Transverse colon (tissue), 4 donors: ENCODE data around the gene CLMN. TPM values are rescaled to one million over a fixed set of nuclear protein-coding genes. Genes with fewer than 3 reads are reported as not detected.

Experiments used
- DNase-seq: peaks from one replicate; pipeline ENCODE4 v3.0.0-alpha.2; 2019
- H3K27ac ChIP-seq, 4 donors: fragments of 200-600 bp; sonication (generic); 2 replicates each; pipeline ENCODE4 v1.5.1; 2016 to 2018; ENCODE audit warnings: inconsistent platforms in 4 of 4
- H3K27me3 ChIP-seq: fragments of 200-600 bp; sonication (generic); 2 replicates; pipeline ENCODE4 v1.5.1; 2017; ENCODE audit warnings: inconsistent platforms
- H3K36me3 ChIP-seq, 4 donors: fragments of 200-600 bp; sonication (generic); 2 replicates each; pipeline ENCODE4 v1.5.1; 2017 to 2019; ENCODE audit warnings: inconsistent platforms in 4 of 4
- H3K4me1 ChIP-seq, 4 donors: fragments of 200-600 bp; sonication (generic); 2 replicates each; pipeline ENCODE4 v1.5.1; 2017 to 2020; ENCODE audit warnings: inconsistent platforms in 4 of 4
- H3K4me3 ChIP-seq, 4 donors: fragments of 200-600 bp; sonication (generic); 1 replicate in 1 of 4; 2 replicates in 3 of 4; pipeline versions ENCODE4 v1.5.1 to v1.6.1; 2017 to 2019; ENCODE audit warnings: inconsistent platforms in 4 of 4
- H3K9me3 ChIP-seq, 2 donors: fragments of 200-600 bp; sonication (generic); 2 replicates each; pipeline ENCODE4 v1.5.1; 2017 to 2019; ENCODE audit warnings: inconsistent platforms in 2 of 2
- EP300 ChIP-seq: sonication (generic); formaldehyde crosslinking; IDR thresholded peaks from one replicate; pipeline ENCODE4 v1.6.1; 2017; ENCODE audit warnings: antibody characterized with exemption, low read depth
- POLR2A ChIP-seq: fragments of 450-650 bp; IDR thresholded peaks from one replicate; pipeline ENCODE4 v1.6.1; 2016; ENCODE audit warnings: antibody characterized with exemption, mild to moderate bottlenecking, moderate library complexity
- POLR2AphosphoS5 ChIP-seq, 3 donors: sonication (generic); formaldehyde crosslinking; IDR thresholded peaks; one replicate each; pipeline ENCODE4 v1.6.1; 2016; ENCODE audit warnings: antibody characterized with exemption in 3 of 3
- WGBS, 2 donors: methylation state at CpG; one replicate each; pipeline ENCODE4 v1.1.5; 2018; ENCODE audit warnings: low coverage in 1 of 2; 5-methylcytosine and 5-hydroxymethylcytosine counted together
- in situ Hi-C, 4 donors: fragments of 200-750 bp; cut with MboI; loops; one replicate each; pipeline versions ENCODE4 v1.15.0 to v1.15.1; 2017; ENCODE audit warnings: low sequenced_read_pairs in 3 of 4, low pct_ligation_motif_present in 1 of 4, low pct_unique_long_range_greater_than_20kb in 1 of 4
- intact Hi-C: fragments of 100-400 bp; cut with DNase I; formaldehyde crosslinking; loops from one replicate; pipeline ENCODE4 v1.15.1; 2023; ENCODE audit warnings: low total_unique reads
- total RNA-seq, 4 donors: library from RNA; depleted of rRNA; stranded (reverse); fragments of >200 nt; gene quantifications; one replicate each; pipeline ENCODE4 v1.1.0, GENCODE V29; 2016
- TF ChIP-seq, protein P1 (sequence below), 5 experiments: fragments of 200-600 bp in 3 of 5; fragments of 450-650 bp in 2 of 5; sonication (generic) in 3 of 5; IDR thresholded peaks; 1 replicate in 2 of 5; 2 replicates in 3 of 5; pipeline ENCODE4 v1.5.1; 2016 to 2017; ENCODE audit warnings: antibody characterized with exemption in 5 of 5, inconsistent platforms in 3 of 5, mild to moderate bottlenecking in 2 of 5, moderate library complexity in 1 of 5

Gene CLMN
- total RNA-seq, 4 donors from 2014 or later = 71.1 to 118 (median 90.1) TPM

DNA sequence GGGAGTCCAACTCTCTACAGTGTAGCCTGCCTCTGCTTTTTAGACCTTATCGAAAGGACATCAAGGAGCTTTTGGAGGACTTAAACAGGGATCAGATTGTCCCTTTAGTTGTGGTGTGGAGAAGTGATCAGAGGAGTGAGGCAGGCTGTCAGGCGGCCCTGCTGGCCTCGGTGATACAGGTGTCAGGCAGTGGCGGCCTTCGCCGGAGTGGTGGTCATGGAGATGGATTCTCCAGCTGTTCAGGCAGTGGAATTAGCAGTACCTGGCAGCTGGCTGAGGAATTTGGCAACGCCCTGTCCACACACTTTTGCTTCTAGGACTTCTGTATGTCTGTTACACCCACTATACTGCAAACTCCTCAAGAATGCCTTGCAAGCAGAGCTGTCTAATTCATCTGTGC is 4.2 kb upstream of the CLMN start:
- no peaks in the 10 kb centered on the region for H3K36me3 ChIP-seq
- in situ Hi-C loops (no loop called here), intact Hi-C loops (no loop called here)
- H3K27me3 ChIP-seq = no peaks in the 10 kb centered on the region
- H3K4me3 ChIP-seq = no peak overlapping the region
- no peak for DNase-seq
- peaks cover 7 to 23% (median 13%) of the 10 kb centered on the region in 4 donors for H3K4me1 ChIP-seq
- TF ChIP-seq POLR2A (no peak), EP300 (no peak), POLR2AphosphoS5 (IDR thresholded peaks at IDR 0.05) (no peak)
- TF ChIP-seq, protein P1, sequence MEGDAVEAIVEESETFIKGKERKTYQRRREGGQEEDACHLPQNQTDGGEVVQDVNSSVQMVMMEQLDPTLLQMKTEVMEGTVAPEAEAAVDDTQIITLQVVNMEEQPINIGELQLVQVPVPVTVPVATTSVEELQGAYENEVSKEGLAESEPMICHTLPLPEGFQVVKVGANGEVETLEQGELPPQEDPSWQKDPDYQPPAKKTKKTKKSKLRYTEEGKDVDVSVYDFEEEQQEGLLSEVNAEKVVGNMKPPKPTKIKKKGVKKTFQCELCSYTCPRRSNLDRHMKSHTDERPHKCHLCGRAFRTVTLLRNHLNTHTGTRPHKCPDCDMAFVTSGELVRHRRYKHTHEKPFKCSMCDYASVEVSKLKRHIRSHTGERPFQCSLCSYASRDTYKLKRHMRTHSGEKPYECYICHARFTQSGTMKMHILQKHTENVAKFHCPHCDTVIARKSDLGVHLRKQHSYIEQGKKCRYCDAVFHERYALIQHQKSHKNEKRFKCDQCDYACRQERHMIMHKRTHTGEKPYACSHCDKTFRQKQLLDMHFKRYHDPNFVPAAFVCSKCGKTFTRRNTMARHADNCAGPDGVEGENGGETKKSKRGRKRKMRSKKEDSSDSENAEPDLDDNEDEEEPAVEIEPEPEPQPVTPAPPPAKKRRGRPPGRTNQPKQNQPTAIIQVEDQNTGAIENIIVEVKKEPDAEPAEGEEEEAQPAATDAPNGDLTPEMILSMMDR (IDR thresholded peaks at IDR 0.05) = no peak
- H3K9me3 ChIP-seq = no peaks in the 10 kb centered on the region
- WGBS, 2 donors = 92% methylated on average over 7 of the region's 7 CpGs; no CpG with 5 or more reads in 1 of the 2 donors
- H3K27ac ChIP-seq = no peak overlapping the region

DNA sequence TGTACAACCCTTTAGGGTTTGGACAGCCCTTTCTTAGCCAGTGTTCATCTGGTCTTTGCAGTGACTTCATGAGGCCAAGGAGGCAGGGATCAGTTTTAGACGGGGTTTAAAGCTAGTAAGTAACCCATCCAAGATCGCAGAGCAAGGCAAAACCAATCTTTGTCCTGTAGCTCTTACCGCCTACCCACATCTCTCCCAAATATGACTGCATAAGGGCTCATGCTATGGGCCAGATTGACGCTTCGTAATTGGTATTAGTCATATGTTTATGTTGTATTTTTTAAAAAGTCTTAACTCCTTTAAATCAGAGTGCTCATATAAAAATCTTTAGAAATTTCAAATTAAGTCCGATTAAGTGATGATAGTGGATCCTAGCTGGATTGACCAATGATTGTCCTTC is 3.7 kb upstream of the CLMN start:
- WGBS, 2 donors = 77 to 83% methylated on average over 6 of the region's 6 CpGs
- Histone ChIP-seq H3K27me3 (no peaks in the 10 kb centered on the region), H3K9me3 (no peaks in the 10 kb centered on the region), H3K36me3 (no peaks in the 10 kb centered on the region), H3K27ac (no peak overlapping the region), H3K4me1 (peaks cover 7 to 29% (median 15%) of the 10 kb centered on the region in 4 donors), H3K4me3 (no peak overlapping the region)
- DNase-seq = no peak
- in situ Hi-C loops = no loop called here
- intact Hi-C loops = no loop called here
- no peak for TF ChIP-seq EP300
- TF ChIP-seq POLR2A = no peak
- no peak for TF ChIP-seq POLR2AphosphoS5 (IDR thresholded peaks at IDR 0.05)
- TF ChIP-seq, protein P1 (IDR thresholded peaks at IDR 0.05) = no peak

DNA sequence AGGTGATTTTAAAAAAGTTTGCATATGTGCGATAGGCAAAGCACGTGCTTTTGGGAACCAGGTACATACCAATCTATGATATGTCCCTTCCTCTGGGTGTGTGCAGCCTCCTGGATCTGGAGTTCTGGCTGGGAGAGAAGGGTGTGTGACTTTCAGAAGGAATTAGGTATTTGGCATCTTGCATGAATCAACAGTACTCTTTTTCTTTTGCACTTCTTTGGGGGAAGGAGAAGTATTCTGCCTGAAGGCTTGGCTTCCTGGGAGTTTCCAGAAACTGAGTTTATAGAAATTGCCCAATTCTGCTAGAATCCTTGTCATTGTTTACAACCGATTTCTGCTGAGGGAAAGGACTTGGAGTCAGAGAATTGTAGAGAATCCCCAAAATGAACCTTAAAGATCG is 2.9 kb upstream of the CLMN start:
- Histone ChIP-seq H3K4me1 (peaks cover 7 to 29% (median 17%) of the 10 kb centered on the region in 4 donors), H3K27ac (no peak overlapping the region), H3K4me3 (no peak overlapping the region), H3K36me3 (no peaks in the 10 kb centered on the region), H3K27me3 (no peaks in the 10 kb centered on the region), H3K9me3 (no peaks in the 10 kb centered on the region)
- DNase-seq = no peak
- TF ChIP-seq POLR2AphosphoS5 (IDR thresholded peaks at IDR 0.05) = no peak
- TF ChIP-seq EP300 = no peak
- TF ChIP-seq, protein P1 (IDR thresholded peaks at IDR 0.05) = no peak
- TF ChIP-seq POLR2A = no peak
- intact Hi-C loops = no loop called here
- 67 to 85% methylated on average over 2 to 4 of the region's 4 CpGs for WGBS, 2 donors
- in situ Hi-C loops = no loop called here

DNA sequence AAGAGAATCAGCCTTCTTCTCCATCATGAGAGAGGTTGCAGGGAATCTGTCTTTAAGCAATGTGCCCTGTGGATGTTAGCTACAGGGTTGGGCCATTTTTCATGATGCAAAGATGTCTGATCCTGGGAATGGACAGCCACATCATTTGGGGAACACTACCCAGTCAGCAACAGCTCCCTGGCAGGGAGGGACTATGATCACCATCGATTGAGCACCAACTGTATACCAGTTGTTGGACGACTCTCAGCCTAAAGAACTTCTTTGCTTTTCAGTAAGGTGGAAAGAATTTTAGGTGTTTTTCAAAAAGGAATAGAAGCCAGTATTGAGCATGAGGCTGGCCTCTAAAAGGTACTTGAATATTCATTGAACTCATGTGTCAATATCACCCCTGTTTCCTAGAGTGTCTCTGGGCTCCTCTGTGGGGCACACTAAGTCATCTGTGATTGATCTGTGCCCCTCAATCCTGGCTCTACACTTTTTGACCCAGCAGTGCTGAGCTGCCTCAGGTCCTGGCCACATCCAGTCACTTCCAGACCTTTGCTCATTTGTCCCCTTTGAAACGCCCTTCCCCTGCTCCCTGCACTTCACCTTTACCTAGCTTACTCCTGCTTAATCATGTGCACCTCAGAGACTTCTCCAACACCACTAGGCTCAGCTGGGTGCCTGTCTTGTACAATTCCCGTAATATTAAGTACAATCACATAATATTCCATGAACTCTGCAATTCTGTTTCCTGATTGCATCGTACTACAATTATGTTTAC is 2.2 kb upstream of the CLMN start:
- TF ChIP-seq POLR2A (no peak), EP300 (no peak), POLR2AphosphoS5 (IDR thresholded peaks at IDR 0.05) (no peak)
- TF ChIP-seq, protein P1 (IDR thresholded peaks at IDR 0.05) = no peak
- Histone ChIP-seq H3K4me1 (peaks cover 7 to 32% (median 17%) of the 10 kb centered on the region in 4 donors), H3K27ac (peak overlapping the region in 1 of 4 donors; percentile 82), H3K9me3 (no peaks in the 10 kb centered on the region), H3K36me3 (no peaks in the 10 kb centered on the region), H3K27me3 (no peaks in the 10 kb centered on the region), H3K4me3 (no peak overlapping the region)
- in situ Hi-C loops (no loop called here), intact Hi-C loops (no loop called here)
- WGBS, 2 donors = 69 to 73% methylated on average over 2 to 5 of the region's 5 CpGs
- DNase-seq = no peak
